HepG2 (cell line): Measurements from ENCODE around the gene DNAJC7. TPM values are rescaled to one million over a fixed set of nuclear protein-coding genes. Genes with fewer than 3 reads are reported as not detected.

Experiments used
- AKAP8 ChIP-seq: sonication (generic); formaldehyde crosslinking; IDR thresholded peaks from 2 replicates; pipeline ENCODE4 v1.5.1; 2020; ENCODE audit warnings: mild to moderate bottlenecking, missing genetic modification reagents
- DPF2 ChIP-seq: sonication (generic); formaldehyde crosslinking; IDR thresholded peaks from 2 replicates; pipeline ENCODE4 v1.4.0; 2020; ENCODE audit warnings: mild to moderate bottlenecking, low read depth, missing genetic modification reagents, borderline replicate concordance
- FIP1L1 ChIP-seq: fragments of 200-400 bp; formaldehyde crosslinking; IDR thresholded peaks from 2 replicates; pipeline ENCODE4 v1.6.1; 2018; ENCODE audit warnings: low read depth, mild to moderate bottlenecking, low read length, moderate library complexity, borderline replicate concordance; ENCODE audit not compliant: insufficient read depth
- FOSL2 ChIP-seq: sonication (generic); formaldehyde crosslinking; IDR thresholded peaks from 2 replicates; pipeline ENCODE4 v1.4.0; 2020; ENCODE audit warnings: missing genetic modification reagents
- HDAC2 ChIP-seq: sonication (generic); formaldehyde crosslinking; IDR thresholded peaks from 2 replicates; pipeline ENCODE4 v1.4.0; 2020; ENCODE audit warnings: missing genetic modification reagents
- KLF16 ChIP-seq, 2 experiments: sonication (generic) in 1 of 2; formaldehyde crosslinking in 1 of 2; IDR thresholded peaks; 2 replicates each; pipeline versions ENCODE4 v1.6.1 to v1.8.0; 2016 to 2023; ENCODE audit warnings: missing genetic modification reagents in 2 of 2, missing compliant biosample characterization in 1 of 2
- NCOA5 ChIP-seq: sonication (generic); formaldehyde crosslinking; IDR thresholded peaks from 2 replicates; pipeline ENCODE4 v1.4.0; 2020; ENCODE audit warnings: missing genetic modification reagents
- NFKB2 ChIP-seq: sonication (generic); formaldehyde crosslinking; IDR thresholded peaks from 2 replicates; pipeline ENCODE4 v1.4.0; 2020; ENCODE audit warnings: missing genetic modification reagents, borderline replicate concordance
- SALL1 ChIP-seq: sonication (generic); formaldehyde crosslinking; IDR thresholded peaks from 2 replicates; pipeline ENCODE4 v1.8.0; 2022; ENCODE audit warnings: mild to moderate bottlenecking, missing genetic modification reagents
- SNAI1 ChIP-seq: sonication (generic); formaldehyde crosslinking; IDR thresholded peaks from 2 replicates; pipeline ENCODE4 v1.5.0; 2020; ENCODE audit warnings: mild to moderate bottlenecking, missing genetic modification reagents, borderline replicate concordance
- TP53 ChIP-seq: sonication (generic); formaldehyde crosslinking; conservative IDR thresholded peaks from 2 replicates; pipeline ENCODE4 v1.4.0; 2020; ENCODE audit warnings: missing genetic modification reagents
- ZNF33B ChIP-seq: sonication (generic); formaldehyde crosslinking; IDR thresholded peaks from 2 replicates; pipeline ENCODE4 v1.5.1; 2020; ENCODE audit warnings: mild to moderate bottlenecking, missing genetic modification reagents
- ZNF460 ChIP-seq: sonication (generic); formaldehyde crosslinking; IDR thresholded peaks from 2 replicates; pipeline ENCODE4 v1.5.1; 2020; ENCODE audit warnings: missing genetic modification reagents, mild to moderate bottlenecking, borderline replicate concordance
- ZNF772 ChIP-seq: sonication (generic); formaldehyde crosslinking; IDR thresholded peaks from 2 replicates; pipeline ENCODE4 v1.5.0; 2020; ENCODE audit warnings: mild to moderate bottlenecking, missing genetic modification reagents
- polyA plus RNA-seq, 8 experiments: library from polyadenylated mRNA; depleted of rRNA in 3 of 8; stranded (reverse) in 7 of 8; unstranded in 1 of 8; fragments of >200 nt; fragmentation: Illumina TruSeq in 4 of 8; extraction: Trizol in 4 of 8; gene quantifications; 2 replicates each; pipeline versions ENCODE4 v1.2.1 to v1.2.3, GENCODE V29; 2011 to 2016; ENCODE audit warnings: low read depth in 4 of 8, missing spikeins in 1 of 8, mixed read lengths in 1 of 8; ENCODE audit not compliant: insufficient read depth in 1 of 8
- total RNA-seq, 5 experiments: library from RNA; depleted of rRNA; stranded (reverse); fragments of >200 nt; fragmentation: Illumina TruSeq; extraction: Trizol; gene quantifications; 2 replicates each; pipeline ENCODE4 v1.2.3, GENCODE V29; 2016; ENCODE audit warnings: low read depth in 1 of 5
- TF ChIP-seq, protein P1 (sequence below): sonication (generic); formaldehyde crosslinking; IDR thresholded peaks from 2 replicates; pipeline ENCODE4 v1.4.0; 2020; ENCODE audit warnings: missing genetic modification reagents
- TF ChIP-seq, protein P2 (sequence below): sonication (generic); formaldehyde crosslinking; IDR thresholded peaks from 2 replicates; pipeline ENCODE4 v1.5.1; 2020; ENCODE audit warnings: missing genetic modification reagents, mild to moderate bottlenecking, borderline replicate concordance
- TF ChIP-seq, protein P3 (sequence below): sonication (generic); formaldehyde crosslinking; IDR thresholded peaks from 2 replicates; pipeline ENCODE4 v1.5.1; 2020; ENCODE audit warnings: missing genetic modification reagents, mild to moderate bottlenecking, borderline replicate concordance
- TF ChIP-seq, protein P4 (sequence below): sonication (generic); formaldehyde crosslinking; IDR thresholded peaks from 2 replicates; pipeline ENCODE4 v1.9.0; 2021; ENCODE audit warnings: missing genetic modification reagents, borderline replicate concordance

Gene DNAJC7
- total and polyA plus RNA-seq, 2 of the 13 experiments (the other 11 are each of a cell fraction or from before 2014, with no cell fraction given): 47.7 to 132 TPM

DNA sequence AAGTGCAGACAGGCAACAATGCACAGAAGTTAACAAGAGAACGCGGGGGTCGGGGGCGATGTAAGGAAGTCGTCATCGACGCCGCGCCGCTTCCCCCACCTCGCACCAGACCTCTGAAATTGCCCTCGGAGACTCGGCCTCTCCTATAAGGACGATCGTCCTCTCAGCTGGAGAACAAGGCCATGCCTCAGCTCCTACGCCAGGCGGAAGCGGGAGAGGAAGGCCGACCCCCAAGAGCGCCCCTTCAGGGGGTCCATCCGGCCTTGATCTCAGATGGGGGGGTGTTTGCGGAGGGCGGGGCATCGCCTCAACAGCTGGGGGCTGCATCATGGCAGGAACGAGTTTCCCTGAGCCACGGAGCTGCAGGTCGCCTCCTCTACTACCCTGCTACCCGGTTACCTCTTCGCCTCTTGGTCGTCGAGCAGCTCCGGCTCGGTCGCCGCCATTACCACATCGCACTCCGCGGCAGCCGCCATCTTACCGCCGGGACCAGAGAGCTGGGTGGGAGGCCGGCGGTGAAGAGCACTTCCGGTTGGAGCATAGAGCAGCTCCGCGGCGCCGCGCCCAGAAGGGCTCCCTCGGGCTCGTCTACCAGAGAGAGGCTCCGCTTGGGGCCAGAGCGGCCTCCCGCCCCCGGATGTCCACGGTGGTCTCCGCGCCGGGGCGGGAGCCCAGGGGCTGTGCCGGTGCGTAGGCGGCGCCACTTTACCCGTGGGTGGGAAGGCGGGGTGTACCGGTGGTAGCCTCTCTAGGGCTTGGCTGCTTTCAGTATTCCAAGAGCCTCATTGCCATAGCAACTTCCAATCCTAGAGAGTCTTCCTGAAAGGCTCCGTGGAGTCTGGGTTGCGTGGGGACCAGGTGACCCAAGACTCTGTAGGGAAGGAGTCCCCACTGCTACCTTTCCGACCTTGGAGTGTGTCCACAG, at the start of gene DNAJC7 (continued):
- TF ChIP-seq SALL1 (CRISPR knock-in tag): peak; percentile 85
- TF ChIP-seq, protein P1, sequence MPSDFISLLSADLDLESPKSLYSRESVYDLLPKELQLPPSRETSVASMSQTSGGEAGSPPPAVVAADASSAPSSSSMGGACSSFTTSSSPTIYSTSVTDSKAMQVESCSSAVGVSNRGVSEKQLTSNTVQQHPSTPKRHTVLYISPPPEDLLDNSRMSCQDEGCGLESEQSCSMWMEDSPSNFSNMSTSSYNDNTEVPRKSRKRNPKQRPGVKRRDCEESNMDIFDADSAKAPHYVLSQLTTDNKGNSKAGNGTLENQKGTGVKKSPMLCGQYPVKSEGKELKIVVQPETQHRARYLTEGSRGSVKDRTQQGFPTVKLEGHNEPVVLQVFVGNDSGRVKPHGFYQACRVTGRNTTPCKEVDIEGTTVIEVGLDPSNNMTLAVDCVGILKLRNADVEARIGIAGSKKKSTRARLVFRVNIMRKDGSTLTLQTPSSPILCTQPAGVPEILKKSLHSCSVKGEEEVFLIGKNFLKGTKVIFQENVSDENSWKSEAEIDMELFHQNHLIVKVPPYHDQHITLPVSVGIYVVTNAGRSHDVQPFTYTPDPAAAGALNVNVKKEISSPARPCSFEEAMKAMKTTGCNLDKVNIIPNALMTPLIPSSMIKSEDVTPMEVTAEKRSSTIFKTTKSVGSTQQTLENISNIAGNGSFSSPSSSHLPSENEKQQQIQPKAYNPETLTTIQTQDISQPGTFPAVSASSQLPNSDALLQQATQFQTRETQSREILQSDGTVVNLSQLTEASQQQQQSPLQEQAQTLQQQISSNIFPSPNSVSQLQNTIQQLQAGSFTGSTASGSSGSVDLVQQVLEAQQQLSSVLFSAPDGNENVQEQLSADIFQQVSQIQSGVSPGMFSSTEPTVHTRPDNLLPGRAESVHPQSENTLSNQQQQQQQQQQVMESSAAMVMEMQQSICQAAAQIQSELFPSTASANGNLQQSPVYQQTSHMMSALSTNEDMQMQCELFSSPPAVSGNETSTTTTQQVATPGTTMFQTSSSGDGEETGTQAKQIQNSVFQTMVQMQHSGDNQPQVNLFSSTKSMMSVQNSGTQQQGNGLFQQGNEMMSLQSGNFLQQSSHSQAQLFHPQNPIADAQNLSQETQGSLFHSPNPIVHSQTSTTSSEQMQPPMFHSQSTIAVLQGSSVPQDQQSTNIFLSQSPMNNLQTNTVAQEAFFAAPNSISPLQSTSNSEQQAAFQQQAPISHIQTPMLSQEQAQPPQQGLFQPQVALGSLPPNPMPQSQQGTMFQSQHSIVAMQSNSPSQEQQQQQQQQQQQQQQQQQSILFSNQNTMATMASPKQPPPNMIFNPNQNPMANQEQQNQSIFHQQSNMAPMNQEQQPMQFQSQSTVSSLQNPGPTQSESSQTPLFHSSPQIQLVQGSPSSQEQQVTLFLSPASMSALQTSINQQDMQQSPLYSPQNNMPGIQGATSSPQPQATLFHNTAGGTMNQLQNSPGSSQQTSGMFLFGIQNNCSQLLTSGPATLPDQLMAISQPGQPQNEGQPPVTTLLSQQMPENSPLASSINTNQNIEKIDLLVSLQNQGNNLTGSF: 0 out of 2 replicates have a peak, but pooled peaks have one; percentile 66
- TF ChIP-seq NCOA5: no peak
- peak; percentile 60; the same call in 1 of the 2 replicates for TF ChIP-seq FOSL2 (CRISPR knock-in tag)
- peak; percentile 99; the same call in 1 of the 2 replicates for TF ChIP-seq SNAI1 (CRISPR knock-in tag)
- TF ChIP-seq, protein P2, sequence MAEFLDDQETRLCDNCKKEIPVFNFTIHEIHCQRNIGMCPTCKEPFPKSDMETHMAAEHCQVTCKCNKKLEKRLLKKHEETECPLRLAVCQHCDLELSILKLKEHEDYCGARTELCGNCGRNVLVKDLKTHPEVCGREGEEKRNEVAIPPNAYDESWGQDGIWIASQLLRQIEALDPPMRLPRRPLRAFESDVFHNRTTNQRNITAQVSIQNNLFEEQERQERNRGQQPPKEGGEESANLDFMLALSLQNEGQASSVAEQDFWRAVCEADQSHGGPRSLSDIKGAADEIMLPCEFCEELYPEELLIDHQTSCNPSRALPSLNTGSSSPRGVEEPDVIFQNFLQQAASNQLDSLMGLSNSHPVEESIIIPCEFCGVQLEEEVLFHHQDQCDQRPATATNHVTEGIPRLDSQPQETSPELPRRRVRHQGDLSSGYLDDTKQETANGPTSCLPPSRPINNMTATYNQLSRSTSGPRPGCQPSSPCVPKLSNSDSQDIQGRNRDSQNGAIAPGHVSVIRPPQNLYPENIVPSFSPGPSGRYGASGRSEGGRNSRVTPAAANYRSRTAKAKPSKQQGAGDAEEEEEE (CRISPR knock-in tag): no peak
- peak; percentile 87 for TF ChIP-seq ZNF772 (CRISPR knock-in tag)
- peak; percentile 48 for TF ChIP-seq TP53 (CRISPR knock-in tag)
- TF ChIP-seq NFKB2 (CRISPR knock-in tag): peak; percentile 81
- TF ChIP-seq ZNF460 (CRISPR knock-in tag): no peak
- no peak; the same call in 1 of the 2 replicates for TF ChIP-seq AKAP8 (CRISPR knock-in tag)
- no peak for TF ChIP-seq FIP1L1
- TF ChIP-seq, protein P3, sequence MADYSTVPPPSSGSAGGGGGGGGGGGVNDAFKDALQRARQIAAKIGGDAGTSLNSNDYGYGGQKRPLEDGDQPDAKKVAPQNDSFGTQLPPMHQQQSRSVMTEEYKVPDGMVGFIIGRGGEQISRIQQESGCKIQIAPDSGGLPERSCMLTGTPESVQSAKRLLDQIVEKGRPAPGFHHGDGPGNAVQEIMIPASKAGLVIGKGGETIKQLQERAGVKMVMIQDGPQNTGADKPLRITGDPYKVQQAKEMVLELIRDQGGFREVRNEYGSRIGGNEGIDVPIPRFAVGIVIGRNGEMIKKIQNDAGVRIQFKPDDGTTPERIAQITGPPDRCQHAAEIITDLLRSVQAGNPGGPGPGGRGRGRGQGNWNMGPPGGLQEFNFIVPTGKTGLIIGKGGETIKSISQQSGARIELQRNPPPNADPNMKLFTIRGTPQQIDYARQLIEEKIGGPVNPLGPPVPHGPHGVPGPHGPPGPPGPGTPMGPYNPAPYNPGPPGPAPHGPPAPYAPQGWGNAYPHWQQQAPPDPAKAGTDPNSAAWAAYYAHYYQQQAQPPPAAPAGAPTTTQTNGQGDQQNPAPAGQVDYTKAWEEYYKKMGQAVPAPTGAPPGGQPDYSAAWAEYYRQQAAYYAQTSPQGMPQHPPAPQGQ (CRISPR knock-in tag): no peak
- TF ChIP-seq HDAC2: peak; percentile 93
- peak; percentile 32; the same call in 1 of the 2 replicates for TF ChIP-seq ZNF33B (CRISPR knock-in tag)
- TF ChIP-seq DPF2 (CRISPR knock-in tag): no peak
- TF ChIP-seq, protein P4, sequence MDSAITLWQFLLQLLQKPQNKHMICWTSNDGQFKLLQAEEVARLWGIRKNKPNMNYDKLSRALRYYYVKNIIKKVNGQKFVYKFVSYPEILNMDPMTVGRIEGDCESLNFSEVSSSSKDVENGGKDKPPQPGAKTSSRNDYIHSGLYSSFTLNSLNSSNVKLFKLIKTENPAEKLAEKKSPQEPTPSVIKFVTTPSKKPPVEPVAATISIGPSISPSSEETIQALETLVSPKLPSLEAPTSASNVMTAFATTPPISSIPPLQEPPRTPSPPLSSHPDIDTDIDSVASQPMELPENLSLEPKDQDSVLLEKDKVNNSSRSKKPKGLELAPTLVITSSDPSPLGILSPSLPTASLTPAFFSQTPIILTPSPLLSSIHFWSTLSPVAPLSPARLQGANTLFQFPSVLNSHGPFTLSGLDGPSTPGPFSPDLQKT (CRISPR knock-in tag): no peak; the same call in 1 of the 2 replicates
- peak; percentile 24 to 95; a peak in 2 of 4 replicates for TF ChIP-seq KLF16 (CRISPR knock-in tag; IDR thresholded peaks at IDR 0.05)
